Amniotic stem cell (primary cell): ENCODE measurements around the gene CDKN2B-AS1.
"Not testable (repeated sequence)": the region's sequence is repeated elsewhere in the genome, so short reads cannot be mapped to it uniquely, and the experiment has no call there.

Source experiments
- DNase-seq: peaks from one replicate; lab custom pipeline; 2025; lab: John Stamatoyannopoulos, UW

Gene CDKN2B-AS1

GRCh38 chr9:21994556-21995005 lies at the start of gene CDKN2B-AS1:
CDKN2B-AS1 (plus strand) TSS chr9:21994791.
- peak; percentile 23 for DNase-seq

GRCh38 chr9:21945606-21946005 lies 49.0 kb upstream of the CDKN2B-AS1 start:
- DNase-seq: no peak

GRCh38 chr9:21958833-21959232 lies 35.8 kb upstream of the CDKN2B-AS1 start:
- DNase-seq: no peak

GRCh38 chr9:21959268-21959667 lies 35.3 kb upstream of the CDKN2B-AS1 start:
- not testable (repeated sequence) for DNase-seq

- DNase-seq: no peak
Measured at GRCh38 chr9:21961569-21961968, 33.0 kb upstream of the CDKN2B-AS1 start.

- DNase-seq: no peak
Measured at GRCh38 chr9:21964925-21965385, 29.6 kb upstream of the CDKN2B-AS1 start.

GRCh38 chr9:21965401-21965951 lies 29.1 kb upstream of the CDKN2B-AS1 start:
- peak; percentile 74 for DNase-seq

GRCh38 chr9:21966140-21966851 lies 28.3 kb upstream of the CDKN2B-AS1 start:
- DNase-seq: no peak

- no peak for DNase-seq
Measured at GRCh38 chr9:21967169-21967568, 27.4 kb upstream of the CDKN2B-AS1 start.

- DNase-seq: no peak
Measured at GRCh38 chr9:21967702-21968101, 26.9 kb upstream of the CDKN2B-AS1 start.

- no peak for DNase-seq
Measured at GRCh38 chr9:21968331-21969010, 26.1 kb upstream of the CDKN2B-AS1 start.

GRCh38 chr9:21969011-21969940 lies 25.3 kb upstream of the CDKN2B-AS1 start:
- no peak for DNase-seq

GRCh38 chr9:21969951-21970799 lies 24.4 kb upstream of the CDKN2B-AS1 start:
- DNase-seq: no peak

- DNase-seq: no peak
Measured at GRCh38 chr9:21970800-21971640, 23.6 kb upstream of the CDKN2B-AS1 start.

GRCh38 chr9:21972361-21972760 lies 22.2 kb upstream of the CDKN2B-AS1 start:
- DNase-seq: no peak

GRCh38 chr9:21974343-21974721 lies 20.3 kb upstream of the CDKN2B-AS1 start:
- no peak for DNase-seq

- peak; percentile 21 for DNase-seq
Measured at GRCh38 chr9:21974722-21975409, 19.7 kb upstream of the CDKN2B-AS1 start.

GRCh38 chr9:21976334-21976875 lies 18.2 kb upstream of the CDKN2B-AS1 start:
- DNase-seq: no peak

GRCh38 chr9:21982391-21982790 lies 12.2 kb upstream of the CDKN2B-AS1 start:
- no peak for DNase-seq
